GM19328 (cell line): ENCODE data around the gene PAPLN.

ENCODE experiments used
- ATAC-seq: cut with Tn5 transposase; IDR thresholded peaks from one replicate; pipeline ENCODE4 v1.9.1; 2021; ENCODE audit warnings: mild to moderate bottlenecking, moderate library complexity; ENCODE audit not compliant: unreplicated experiment

The PAPLN gene

GRCh38 chr14:73245480-73246325 lies 8.4 kb downstream of the PAPLN start:
- no peak for ATAC-seq

- ATAC-seq = no peak
Measured at GRCh38 chr14:73246387-73247150, 9.3 kb downstream of the PAPLN start.

DNA sequence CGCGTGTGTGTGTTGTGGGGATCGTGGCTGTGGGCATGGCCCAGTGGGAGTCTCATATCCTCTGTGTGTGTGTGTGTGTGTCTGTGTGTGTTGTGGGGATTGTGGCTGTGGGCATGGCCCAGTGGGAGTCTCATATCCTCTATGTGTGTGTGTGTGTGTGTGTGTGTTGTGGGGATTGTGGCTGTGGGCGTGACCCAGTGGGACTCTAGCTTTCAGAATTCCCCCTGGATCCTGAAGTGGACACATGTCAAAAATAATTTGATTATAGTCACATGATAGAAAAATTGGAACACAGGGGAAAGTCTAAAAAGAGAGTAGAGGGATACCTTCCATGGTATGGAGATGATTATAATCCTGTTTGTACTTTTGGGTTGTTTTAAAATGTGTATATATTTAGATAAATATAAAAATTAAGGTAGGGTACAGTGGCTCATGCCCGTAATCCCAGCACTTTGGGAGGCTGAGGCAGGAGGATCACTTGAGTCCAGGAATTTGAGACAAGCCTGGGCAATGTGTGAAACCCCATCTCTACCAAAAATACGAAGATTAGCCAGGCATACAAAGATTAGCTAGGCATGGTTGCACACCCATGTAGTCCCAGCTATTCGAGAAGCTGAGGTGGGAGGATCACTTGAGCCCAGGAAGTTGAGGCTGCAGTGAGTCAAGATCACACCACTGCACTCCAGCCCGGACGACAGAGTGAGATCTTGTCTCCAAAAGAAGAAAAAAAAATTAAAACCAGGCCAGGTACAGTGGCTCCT lies 11.0 kb downstream of the PAPLN start:
- ATAC-seq = no peak

- no peak for ATAC-seq
Measured at GRCh38 chr14:73249108-73249507, 11.8 kb downstream of the PAPLN start.

- ATAC-seq = no peak
Measured at GRCh38 chr14:73249564-73250316, 12.4 kb downstream of the PAPLN start.

DNA sequence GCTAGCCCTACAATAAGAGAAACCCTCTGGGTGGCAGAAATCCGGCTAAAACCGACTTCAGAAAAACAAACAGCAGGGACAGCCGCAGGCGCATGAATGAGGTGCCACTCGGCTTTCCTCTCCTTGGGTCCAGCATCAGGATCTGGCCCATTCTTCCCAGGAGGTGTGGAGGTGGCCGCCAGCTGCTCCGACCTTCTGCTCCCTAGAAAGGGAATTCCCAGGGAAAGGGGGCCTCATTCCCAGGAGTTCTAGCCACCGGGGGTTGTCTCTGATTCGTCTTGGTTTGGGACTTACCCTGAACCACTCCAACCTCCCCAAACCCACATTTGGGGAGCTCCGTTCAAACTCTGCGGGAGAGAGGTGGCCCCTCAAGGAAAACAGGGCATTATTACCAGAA lies 13.0 kb downstream of the PAPLN start:
- no peak for ATAC-seq

- ATAC-seq = no peak
Measured at GRCh38 chr14:73250781-73251500, 13.6 kb downstream of the PAPLN start.

GRCh38 chr14:73251516-73252215 lies 14.4 kb downstream of the PAPLN start:
- ATAC-seq = no peak

DNA sequence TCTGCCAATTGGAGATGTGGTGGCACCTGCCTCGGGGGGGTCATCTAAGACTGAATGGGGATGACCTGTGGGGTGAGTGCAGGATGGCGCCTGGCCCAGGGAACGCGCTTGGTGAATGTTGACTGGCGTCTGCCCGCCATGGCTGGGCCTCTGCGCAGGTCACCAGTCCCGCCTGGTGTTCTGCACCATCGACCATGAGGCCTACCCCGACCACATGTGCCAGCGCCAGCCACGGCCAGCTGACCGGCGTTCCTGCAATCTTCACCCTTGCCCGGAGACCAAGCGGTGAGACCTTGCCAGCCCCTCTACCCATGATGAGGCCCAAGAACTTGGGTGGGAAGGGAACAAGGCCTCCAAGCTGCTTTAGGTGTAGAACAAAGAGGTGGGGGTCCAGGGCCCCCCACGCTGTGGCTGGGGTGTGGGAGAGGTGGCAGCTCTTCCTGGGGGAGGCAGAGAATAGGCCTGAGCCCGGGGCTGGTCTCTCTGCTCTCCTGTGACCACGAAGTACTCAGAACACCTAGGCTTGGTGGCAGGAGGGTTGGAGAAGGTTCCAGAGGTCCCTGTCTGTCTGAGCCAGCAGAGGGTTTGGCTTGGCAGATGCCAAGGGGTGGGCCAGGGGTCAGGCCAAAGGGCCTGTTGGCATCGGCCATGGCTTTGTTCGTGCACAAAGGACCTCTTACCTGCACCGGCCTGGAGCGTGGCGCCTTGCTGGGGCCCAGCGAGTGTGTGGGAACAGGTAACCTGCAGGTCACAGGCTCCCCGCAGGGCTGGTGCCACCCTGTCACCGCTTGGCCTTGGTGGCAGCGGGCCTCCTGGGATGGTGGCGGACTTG lies 15.4 kb downstream of the PAPLN start:
- no peak for ATAC-seq

DNA sequence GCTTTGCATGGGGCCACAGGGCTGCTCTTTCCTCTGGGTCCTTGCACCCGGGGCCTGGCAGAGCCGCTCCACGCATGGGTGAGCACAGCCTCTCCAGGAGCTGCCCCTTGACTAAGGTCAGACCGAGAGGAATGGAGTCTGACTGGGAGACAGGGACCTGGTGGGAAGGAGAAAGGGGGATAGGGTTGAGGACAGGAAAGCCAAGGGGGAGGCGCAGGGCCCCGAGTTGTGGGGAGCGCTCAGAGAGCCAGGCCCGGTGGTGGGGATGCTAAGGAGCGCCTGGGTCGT lies 16.0 kb downstream of the PAPLN start:
- ATAC-seq = no peak

- no peak for ATAC-seq
Measured at GRCh38 chr14:73253721-73254120, 16.4 kb downstream of the PAPLN start.

GRCh38 chr14:73254247-73255004 lies 17.1 kb downstream of the PAPLN start:
- ATAC-seq = no peak

GRCh38 chr14:73255005-73255400 lies 17.7 kb downstream of the PAPLN start:
- ATAC-seq = no peak

DNA sequence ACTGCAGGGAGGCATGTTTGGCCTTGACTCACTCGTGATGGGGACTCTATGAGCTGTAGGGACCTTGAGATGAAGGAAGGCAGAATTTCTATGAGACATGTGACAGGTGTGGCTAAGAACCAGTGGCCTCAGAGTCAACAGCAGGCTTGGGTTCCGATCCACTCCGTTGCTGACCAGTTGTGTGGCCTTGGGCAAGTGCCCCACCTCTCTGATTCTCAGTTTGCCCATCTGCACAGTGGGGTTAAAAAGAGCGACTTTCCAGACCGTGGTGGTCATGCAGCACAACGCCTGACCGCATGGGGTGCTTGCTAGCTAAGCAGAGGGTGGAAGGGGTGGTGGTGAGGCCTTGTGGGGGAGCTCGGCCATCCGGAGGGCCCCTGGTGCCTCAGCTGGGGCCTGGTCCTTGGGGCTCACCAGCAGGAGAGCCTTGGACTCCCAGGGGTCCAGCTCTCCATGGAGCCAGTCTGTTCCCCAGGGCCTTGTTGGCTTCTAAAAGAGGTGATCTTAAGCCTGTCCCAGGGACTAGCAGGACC lies 18.5 kb downstream of the PAPLN start:
- ATAC-seq = no peak

DNA sequence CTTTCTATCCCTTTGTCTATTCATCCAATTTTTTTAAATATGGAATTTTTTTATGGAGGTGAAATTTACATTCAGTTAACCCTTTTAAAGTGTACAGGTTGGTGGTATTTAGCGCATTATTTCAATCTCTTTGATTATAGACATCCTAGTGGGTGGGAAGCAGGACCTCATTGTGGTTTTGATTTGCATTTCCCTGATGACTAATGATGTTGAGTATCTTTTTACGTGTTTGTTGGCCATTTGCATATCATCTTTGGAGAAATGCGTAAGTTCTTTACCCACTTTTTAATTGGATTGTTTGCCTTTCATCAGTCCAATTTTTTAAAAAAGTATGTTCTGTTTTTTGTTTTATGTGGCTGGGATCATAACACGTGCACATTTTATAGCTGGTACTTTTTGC lies 20.8 kb downstream of the PAPLN start:
- no peak for ATAC-seq

- no peak for ATAC-seq
Measured at GRCh38 chr14:73258845-73259611, 21.7 kb downstream of the PAPLN start.

- ATAC-seq = no peak
Measured at GRCh38 chr14:73259837-73260236, 22.5 kb downstream of the PAPLN start.
